Motor neuron (in vitro differentiated cells): ENCODE measurements around the gene MED13. TPM values are rescaled to one million over a fixed set of nuclear protein-coding genes. Genes with fewer than 3 reads are reported as not detected.
A peak's percentile ranks its signal among the peaks of the same experiment; 100 is the strongest.
"Not testable (repeated sequence)": the region's sequence is repeated elsewhere in the genome, so short reads cannot be mapped to it uniquely, and the experiment has no call there.

ENCODE experiments used
- ATAC-seq, 8 experiments: fragments of 200-7000 bp; cut with Tn5 transposase; replicated peaks in 6 of 8; 2 replicates each; pipeline ENCODE4 v1.8.0; 2021; ENCODE audit warnings: mild to moderate bottlenecking in 8 of 8, moderate library complexity in 8 of 8
- H3K27ac ChIP-seq, 2 donors: fragments of 250-450 bp; sonication (Bioruptor Pico); 2 replicates each; pipeline ENCODE4 v1.9.0; 2021; ENCODE audit warnings: antibody characterized with exemption in 2 of 2, mild to moderate bottlenecking in 2 of 2, moderate library complexity in 1 of 2
- H3K4me1 ChIP-seq, 2 donors: fragments of 250-450 bp; sonication (Bioruptor Pico); replicated peaks in 1 of 2; 2 replicates each; pipeline ENCODE4 v1.6.1; 2021; ENCODE audit warnings: antibody characterized with exemption in 2 of 2, mild to moderate bottlenecking in 2 of 2, moderate library complexity in 1 of 2
- H3K4me3 ChIP-seq, 5 donors: fragments of 250-450 bp; sonication (Bioruptor Pico); 2 replicates each; pipeline ENCODE4 v1.9.0; 2021; ENCODE audit warnings: antibody characterized with exemption in 5 of 5, mild to moderate bottlenecking in 5 of 5, moderate library complexity in 4 of 5
- WGBS, 10 experiments: fragments of 450-650 bp; shearing (Covaris generic); methylation state at CpG; one replicate each; pipeline ENCODE4 v1.0.0; 2022; 5-methylcytosine and 5-hydroxymethylcytosine counted together
- in situ Hi-C, 9 experiments: fragments of 400-800 bp; cut with MboI; loops; one replicate each; pipeline ENCODE4 v1.15.0; 2021; ENCODE audit warnings: low sequenced_read_pairs in 9 of 9, low pct_unique_long_range_greater_than_20kb in 2 of 9; ENCODE audit not compliant: unreplicated experiment in 9 of 9
- total RNA-seq, 8 experiments: library from RNA; unstranded; fragments of 300-600 nt; gene quantifications; 2 replicates each; pipeline versions ENCODE4 v1.2.3 to v1.2.4, GENCODE V29; 2022

Gene MED13
- total RNA-seq, 8 experiments from 2014 or later: 29.6 to 115 (median 38.0) TPM

GRCh38 chr17:61904094-61904710 lies 160.9 kb downstream of the MED13 start:
- Histone ChIP-seq H3K4me3 (no peak overlapping the region), H3K27ac (no peak overlapping the region), H3K4me1 (no peaks in the 10 kb centered on the region)
- in situ Hi-C loops: no loop called here
- WGBS, 10 experiments: 71 to 100% (median 96%) methylated on average over 1 to 5 of the region's 5 CpGs
- ATAC-seq: no peak

- Histone ChIP-seq H3K27ac (no peak overlapping the region), H3K4me1 (no peaks in the 10 kb centered on the region), H3K4me3 (no peak overlapping the region)
- no peak for ATAC-seq
- WGBS, 10 experiments: 82 to 100% (median 100%) methylated on average over 1 to 3 of the region's 3 CpGs; no CpG with 5 or more reads in 3 of the 10 experiments
- in situ Hi-C loops: no loop called here
Measured at GRCh38 chr17:61903251-61903650, 161.8 kb downstream of the MED13 start.

GRCh38 chr17:61897548-61898180 lies 167.4 kb downstream of the MED13 start:
- in situ Hi-C loops: no loop called here
- H3K4me3 ChIP-seq: no peak overlapping the region
- H3K4me1 ChIP-seq: no peaks in the 10 kb centered on the region
- H3K27ac ChIP-seq: no peak overlapping the region
- no peak for ATAC-seq
- WGBS, 10 experiments: 62 to 100% (median 100%) methylated on average over 1 to 2 of the region's 2 CpGs; no CpG with 5 or more reads in 3 of the 10 experiments

GRCh38 chr17:61895391-61895790 lies 169.7 kb downstream of the MED13 start:
- Histone ChIP-seq H3K4me1 (no peaks in the 10 kb centered on the region), H3K27ac (no peak overlapping the region), H3K4me3 (no peak overlapping the region)
- in situ Hi-C loops: no loop called here
- WGBS, 10 experiments: 14 to 64% (median 50%) methylated on average over 1 to 2 of the region's 2 CpGs; no CpG with 5 or more reads in 5 of the 10 experiments
- ATAC-seq: no peak

- H3K4me3 ChIP-seq, H3K27ac ChIP-seq, H3K4me1 ChIP-seq, in situ Hi-C loops: not testable (repeated sequence)
- ATAC-seq: peak in 3 of 8 experiments; percentile 62 to 90 (median 88)
- WGBS, 10 experiments: 47 to 100% (median 80%) methylated on average over 1 to 4 of the region's 5 CpGs; no CpG with 5 or more reads in 1 of the 10 experiments
Measured at GRCh38 chr17:61894310-61894709, 170.8 kb downstream of the MED13 start.

Other genes with a start within 250 kb of the MED13 start
- gene BRIP1, start 201.8 kb downstream of the MED13 start, total RNA-seq: 10 to 100 TPM in 3 of 8 experiments, 1 to 10 TPM in 2, under 1 TPM in 3; 0.50 to 11.9 (median 1.0) TPM
- gene INTS2, start 137.3 kb downstream of the MED13 start, total RNA-seq: 10 to 100 TPM; 11.2 to 16.8 (median 11.9) TPM